GM19455 (cell line): ENCODE results near the gene ALCAM.
A peak's percentile ranks its signal among the peaks of the same experiment; 100 is the strongest.

Experiments used
- ATAC-seq: cut with Tn5 transposase; IDR thresholded peaks from one replicate; pipeline ENCODE4 v1.9.1; 2021; ENCODE audit not compliant: unreplicated experiment

Gene ALCAM

DNA sequence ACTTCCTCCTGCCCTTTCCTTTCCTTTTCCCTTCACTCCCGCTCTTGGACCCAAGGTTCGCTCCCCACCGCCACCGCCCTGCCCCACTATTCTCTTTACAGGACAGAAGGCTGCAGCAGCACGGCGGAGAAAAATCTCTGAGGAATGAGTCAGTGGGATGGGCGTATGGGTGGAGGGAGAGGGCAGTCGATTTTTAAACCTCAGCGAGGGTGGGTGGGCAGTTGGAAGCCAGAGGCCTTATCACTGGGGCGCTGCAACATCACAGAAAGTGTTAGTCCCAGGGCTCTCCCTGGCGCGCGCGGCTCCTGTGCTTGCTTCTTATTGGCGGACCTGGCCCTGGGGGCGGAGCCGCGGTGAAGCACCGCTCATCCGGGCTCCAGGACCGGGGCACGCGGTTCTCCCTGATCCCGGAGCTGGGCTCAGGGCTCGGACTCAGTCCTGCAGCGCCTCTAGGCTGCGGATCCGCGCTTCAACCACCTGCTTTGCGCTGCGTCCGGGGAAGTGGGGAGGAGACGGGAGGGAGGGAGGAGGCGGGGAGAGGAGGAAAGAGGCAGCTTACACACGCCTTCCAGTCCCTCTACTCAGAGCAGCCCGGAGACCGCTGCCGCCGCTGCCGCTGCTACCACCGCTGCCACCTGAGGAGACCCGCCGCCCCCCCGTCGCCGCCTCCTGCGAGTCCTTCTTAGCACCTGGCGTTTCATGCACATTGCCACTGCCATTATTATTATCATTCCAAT is at the start of gene ALCAM:
TSS of gene ALCAM (plus strand) at position 584 of the 737 bp plus-strand sequence.
- peak; percentile 52 for ATAC-seq

DNA sequence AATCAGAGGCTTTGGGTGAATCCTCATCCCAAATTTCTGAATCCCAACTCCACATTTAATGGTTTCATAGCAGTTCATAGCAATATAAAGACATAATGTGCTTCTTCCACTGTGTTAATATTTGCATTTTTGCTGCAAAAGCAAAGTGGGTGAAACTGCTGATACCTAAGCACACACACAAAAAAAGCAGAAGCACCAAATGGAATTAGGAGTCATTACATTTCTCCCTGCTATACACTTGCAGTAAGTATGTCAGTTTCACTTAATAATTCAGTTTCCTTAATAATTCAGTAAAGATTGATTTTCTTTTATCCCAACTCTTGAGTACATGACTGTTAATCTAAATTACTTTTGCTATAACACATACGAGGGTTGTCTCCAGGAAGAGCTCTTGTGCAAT is 48.9 kb upstream of the ALCAM start:
- ATAC-seq = no peak

DNA sequence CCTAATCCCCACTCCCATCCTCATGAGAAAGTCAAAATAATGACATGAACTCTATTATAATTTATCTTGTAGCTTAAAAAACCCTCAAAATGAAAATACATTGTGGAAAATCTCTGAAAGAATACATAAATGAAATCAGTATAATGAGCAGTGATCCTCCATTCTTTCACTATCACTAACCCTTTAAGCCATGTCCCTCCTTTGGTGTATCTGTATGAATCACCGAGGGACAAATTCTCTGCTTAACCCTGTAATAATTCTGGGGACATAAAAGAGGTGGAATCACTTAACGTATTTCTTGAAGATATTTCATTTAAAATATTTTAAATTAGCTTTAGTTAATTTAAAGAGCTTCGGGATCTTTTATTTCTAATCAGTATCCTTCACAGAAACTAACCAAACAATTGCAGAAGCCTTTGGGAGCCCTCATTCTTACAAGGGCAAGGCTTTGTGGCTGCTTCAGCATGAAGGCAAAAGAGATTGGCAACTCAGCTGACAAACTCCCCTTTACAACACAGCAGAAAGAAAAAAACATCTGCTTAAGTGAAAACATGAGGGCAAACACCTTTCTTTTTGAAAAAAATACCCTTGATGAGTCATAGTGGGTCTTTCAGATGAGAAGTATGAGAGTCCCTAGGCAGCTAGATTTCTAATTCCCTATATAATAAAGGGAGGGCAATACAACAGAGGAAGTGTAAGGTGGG is 44.0 kb upstream of the ALCAM start:
- peak; percentile 93 for ATAC-seq

DNA sequence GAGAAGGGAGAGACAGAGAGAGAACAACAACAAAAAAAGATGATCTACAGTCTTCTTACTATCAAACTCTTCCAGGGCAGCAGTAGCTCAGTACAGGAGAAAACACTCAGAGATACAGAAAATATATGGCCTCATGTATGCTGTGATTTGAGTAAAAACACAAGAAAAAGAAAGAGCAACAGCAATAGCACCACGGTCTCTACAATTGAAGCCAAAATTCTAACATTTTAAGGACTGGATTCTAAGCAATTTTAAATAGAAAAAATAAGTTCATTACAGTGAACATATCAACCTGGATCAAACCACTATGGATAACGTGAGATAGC is 43.5 kb upstream of the ALCAM start:
- peak; percentile 53 for ATAC-seq

DNA sequence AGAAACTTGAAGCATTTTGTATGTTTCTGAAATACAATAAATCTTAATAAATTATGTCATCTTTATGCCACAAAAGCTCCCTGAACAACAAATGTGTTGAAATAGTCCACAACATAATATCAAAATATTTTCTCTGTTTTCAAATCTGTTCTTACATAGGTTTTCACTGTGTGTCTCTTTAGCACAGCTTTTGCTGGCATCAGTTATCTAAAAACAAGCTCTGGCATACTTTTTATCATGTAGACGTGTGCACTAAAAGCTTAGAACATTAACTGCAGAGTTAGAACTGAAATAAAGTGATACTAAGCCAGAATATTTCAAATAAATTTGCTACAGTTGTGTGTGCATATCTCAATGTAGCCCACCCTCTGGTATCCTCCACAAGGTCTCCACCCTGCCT is 41.8 kb upstream of the ALCAM start:
- ATAC-seq = no peak

DNA sequence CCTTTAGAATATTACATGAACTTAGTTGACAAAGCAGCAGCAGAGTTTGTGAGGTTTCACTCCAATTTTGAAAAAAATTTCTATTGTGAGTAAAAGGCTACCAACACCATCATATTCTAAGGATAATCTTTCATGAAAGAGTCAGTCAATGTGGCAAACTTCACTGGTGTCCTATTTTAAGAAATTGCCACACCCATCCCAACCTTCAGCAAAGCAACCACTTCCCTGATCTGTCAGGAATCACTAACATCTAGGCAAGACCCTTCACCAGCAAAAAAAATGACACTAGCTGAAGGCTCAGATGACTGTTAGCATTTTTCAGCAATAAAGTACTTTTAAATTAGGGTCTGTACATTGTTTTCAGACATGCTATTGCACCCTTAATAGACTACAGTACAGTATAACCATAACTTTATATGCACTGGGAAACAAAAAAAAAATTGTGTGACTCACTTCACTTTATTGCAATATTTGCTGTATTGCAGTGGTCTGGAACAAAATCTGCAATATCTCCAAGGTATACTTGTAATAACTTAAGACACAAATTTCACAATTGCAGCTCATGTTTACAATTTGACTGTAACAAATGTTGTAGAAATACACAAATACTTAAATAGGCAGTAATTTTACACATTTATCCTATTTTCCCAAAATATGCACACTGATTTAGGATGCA is 38.9 kb upstream of the ALCAM start:
- no peak for ATAC-seq

DNA sequence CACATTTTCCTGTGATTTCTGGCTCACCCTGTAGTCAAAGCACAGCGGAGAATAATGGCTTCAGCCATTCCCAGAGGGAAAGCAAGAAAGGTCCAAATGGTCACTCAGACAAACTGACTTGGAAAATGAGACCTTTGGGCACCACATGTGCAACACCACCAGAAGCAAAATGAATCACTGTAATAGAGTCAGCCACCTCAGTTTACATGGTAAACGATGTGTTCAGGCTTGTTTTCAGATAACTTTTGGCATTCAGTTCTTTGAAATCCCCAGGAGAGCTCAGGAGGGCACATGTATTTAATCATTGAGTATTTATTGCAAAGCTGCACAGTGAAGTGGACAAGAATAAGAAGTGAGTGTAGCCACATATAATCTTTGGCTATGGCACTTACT is 38.4 kb upstream of the ALCAM start:
- ATAC-seq = no peak

DNA sequence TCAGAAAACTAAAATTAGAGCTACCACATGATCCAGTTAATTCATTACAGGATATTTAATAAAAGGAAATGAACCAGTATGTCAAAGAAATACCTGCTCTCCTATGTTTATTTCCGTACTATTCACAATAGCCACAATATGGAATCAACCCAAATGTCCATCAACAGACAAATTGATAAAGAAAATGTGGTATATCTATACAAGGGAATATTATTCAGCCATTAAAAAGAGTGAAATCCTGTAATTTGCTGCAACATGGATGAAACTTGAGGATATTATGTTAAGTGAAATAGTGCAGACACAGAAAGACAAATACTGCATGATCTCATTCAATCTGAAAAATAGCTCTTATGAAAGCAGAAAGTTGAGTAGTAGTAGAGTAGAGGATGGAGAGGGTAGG is 33.7 kb upstream of the ALCAM start:
- ATAC-seq = no peak

DNA sequence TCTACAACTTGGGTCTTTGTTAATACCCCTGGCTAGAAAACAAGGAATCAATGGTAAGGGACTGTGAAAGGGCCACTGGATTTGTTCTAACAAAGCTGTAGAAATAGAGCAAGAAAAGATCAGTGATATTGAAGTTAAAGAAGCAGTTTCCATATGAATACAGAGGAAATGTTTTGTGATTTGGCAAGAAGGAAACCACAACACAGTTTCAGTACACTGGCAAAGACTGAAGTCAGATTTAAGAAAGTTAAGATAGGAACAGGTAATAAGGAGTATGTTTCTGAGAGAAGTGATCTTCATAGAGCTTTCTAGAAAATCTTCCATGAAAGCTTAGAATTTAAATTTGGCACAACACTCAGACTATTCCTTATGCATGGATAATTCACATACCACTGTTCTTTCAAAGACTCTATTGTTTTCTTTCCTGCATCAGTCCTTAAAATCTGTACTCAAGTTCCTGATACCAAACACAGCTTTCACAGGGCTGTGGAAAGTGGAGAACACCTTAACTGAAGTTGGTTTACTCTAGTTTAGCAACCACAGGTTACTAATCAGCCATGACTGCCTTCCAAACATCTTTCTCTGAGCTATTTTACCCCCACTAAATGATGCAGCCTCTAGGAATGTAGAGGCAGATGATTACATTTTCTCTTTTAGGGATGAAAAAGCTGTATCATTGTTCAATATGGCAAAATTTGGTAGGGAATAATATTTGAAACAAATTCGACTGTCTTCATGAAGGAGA is 32.4 kb upstream of the ALCAM start:
- no peak for ATAC-seq

DNA sequence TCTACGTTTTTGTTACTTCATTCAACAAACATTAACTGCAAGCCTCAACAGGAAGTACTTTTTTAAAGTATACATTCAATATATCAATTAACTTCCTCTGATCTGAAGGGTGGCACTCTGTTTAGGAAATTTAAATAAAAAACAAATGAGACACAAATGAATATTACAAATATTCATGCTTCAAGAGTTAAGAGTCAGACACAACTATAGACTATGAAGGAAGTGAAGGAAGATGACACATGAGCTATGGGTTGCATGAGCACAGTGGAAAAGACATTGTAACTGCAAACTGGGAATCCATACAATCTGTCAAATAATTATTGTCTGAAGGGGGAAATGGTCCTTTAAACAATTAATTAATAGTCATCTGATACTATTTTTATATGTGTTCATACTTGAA is 26.8 kb upstream of the ALCAM start:
- no peak for ATAC-seq

DNA sequence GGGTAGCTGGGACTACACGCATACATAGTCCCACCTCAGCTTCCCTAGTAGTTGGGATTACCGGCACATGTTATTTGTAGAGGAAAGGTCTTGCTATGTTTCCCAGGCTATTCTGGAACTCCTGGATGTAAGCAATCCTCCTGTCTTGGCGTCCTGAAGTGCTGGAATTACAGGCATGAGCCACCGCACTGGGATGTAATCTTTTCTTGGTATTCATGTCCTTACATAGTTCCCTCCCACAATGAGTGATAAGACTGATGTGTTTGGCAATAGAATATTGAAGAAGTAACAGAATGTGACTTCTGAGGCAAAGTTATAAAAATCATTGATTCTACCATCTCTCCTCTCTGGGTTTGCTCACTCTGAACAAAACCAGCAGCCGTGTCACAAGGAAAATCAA is 22.7 kb upstream of the ALCAM start:
- no peak for ATAC-seq

DNA sequence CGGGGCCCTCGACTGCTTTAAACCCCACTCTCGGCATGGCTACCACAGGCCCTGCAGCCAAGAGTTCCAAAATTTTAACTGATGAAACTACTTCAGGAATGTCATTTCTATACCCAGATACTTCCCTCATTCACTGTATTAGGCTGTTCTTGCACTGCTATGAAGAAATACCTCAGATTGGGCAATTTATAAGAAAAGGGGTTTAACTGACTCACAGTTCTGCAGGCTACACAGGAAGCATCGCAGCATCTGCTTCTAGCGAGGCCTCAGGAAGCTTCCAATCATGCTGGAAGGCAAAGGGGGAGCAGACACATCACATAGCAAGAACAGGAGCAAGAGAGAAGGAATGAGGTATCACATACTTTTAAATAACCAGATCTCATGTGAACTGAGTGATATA is 21.6 kb upstream of the ALCAM start:
- ATAC-seq = no peak

DNA sequence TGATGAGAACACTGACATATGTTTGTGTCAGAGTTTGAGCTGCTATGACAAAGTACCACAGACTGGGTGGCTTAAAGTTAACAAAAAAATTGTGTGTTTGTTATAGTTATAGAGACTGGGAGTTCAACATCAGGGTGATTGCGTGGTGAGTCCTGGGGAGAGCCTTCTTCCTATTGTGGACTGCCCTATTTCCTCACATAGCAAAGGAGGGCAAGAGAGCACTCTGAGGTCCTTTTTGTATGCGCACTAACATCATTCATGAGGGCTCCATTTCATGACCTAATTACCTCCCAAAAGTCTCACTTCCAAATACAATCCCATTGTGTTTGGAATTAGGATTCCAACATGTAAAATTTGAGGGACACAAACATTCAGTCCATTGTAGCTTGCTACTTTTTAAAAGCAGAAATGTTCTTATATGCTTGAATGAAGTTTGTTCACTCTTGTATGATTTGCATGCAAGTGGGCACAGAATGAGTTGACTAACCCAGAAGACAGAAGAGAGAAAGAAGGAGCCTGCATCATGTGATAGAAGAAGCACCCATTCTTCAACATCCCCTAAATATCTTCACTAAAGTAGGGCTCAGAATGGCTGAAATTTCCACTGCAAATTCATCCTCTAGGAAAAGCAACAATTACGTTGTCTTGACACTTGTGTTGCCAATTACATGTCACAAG is 18.9 kb upstream of the ALCAM start:
- ATAC-seq = no peak

DNA sequence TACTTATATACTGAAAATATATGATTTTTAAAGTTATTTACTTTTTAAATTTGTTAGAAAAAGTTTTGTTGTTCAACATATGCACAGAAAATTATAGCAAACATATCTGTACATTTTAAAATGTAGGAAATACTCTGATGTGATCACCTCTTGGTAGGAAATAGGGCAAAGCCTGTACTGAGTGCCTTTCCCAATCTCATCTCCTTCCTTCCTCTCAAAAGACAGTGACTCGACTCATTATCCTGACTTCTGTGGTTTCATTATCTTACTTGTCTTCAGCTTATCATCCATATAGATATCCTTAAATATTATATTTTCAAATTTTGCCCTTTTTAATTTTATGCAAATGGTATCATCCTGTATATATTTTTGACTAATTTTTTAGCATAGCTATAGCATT is 18.4 kb upstream of the ALCAM start:
- ATAC-seq = no peak

DNA sequence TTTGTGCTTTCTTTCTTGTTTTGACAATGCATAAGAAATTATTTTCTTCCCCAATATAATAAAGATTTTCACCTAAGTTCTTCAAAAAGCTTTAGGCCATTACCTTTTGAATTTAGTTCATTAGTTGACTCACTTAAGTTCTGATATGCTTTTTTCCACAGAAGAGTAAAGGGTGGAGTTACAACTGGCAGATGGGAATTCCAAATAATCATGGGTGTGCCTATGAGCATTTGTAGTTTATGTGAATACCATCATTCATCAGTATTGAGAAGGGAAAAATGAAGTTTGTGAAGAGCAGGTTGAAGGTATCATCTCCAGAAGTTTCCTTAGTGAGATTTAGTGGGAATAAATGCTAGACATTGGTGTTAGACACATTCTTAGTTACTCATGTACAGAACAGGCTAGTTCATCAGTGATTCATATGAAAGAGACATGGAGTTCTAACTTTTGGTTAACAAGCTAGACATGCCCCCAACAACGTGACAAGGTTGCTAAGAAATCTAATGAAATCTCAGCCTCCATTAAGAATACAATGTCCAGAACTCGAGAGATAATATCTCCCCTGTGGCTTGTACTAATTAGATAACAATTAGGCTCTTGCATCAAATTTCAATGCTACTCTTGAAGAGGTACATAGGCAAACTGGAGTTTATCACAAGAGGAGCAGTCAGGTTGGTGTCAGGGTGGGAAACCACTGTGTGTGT is 16.9 kb upstream of the ALCAM start:
- no peak for ATAC-seq

DNA sequence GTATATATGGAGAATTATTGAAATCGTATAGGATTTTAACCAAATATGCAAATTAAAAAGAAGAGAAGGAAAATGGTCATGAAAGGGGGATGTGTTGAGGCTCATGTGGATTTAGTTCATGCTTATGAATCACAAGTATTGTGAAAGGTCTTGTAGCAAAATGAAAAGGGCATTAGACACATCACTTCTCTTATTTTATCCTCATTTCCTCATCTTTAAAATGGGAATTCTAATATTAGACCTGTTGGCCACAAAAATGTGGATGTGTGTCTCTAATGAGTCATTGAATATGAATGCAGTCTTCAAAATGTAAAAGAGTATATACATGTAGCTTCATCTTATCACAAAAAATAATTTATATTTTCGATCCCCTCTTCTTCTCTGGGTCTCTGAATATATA is 14.9 kb upstream of the ALCAM start:
- no peak for ATAC-seq

DNA sequence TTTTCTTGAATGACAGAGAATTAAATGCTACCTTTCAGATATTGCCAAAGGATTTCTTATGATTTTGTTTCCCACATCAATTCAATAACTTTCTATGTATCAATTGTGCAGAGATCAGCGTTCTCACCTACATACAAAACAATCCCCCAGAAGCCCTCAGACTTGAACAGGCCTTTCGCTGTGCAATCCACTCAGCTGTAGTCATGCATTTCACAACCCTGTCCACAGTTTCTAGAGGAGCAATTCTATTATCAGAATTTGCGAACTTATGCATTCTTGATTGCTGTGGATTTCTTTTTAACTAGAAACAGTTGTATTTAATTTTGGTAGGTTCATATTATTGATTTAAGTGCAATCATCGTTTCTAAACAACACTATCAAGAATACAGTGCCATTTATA is 13.7 kb upstream of the ALCAM start:
- ATAC-seq = no peak

DNA sequence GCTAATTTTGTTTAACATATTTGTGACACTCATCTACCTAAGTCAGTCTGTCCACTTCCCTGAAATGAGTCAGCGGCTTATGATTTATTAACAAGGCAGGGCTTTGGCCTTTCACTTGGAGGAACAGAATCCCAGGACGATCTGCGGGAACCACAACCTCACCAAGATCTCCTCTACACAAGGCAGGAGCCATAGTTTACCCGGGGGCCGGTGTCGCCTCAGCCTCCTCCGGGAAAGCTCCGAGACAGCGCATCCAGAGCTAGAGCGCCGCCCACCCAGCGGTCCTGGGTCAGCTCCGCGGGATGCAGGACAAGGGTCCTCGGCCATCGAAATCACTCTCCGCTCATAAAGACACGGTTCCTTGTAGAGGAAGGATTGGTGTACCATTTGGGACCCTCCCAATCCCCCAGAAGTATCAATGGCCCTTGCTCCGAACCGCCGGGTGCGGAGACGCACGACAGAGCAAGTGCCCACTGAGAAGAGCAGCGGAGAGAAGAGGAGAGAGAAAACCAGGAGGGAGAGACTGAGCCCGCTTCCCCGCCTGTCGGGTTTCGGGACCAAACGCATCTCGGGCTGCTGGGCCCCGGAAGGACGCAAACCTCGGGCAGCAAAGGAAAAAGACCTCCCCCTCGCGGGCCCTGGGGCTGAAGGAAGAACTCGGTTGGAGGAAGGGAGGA is 13.1 kb upstream of the ALCAM start:
- no peak for ATAC-seq

DNA sequence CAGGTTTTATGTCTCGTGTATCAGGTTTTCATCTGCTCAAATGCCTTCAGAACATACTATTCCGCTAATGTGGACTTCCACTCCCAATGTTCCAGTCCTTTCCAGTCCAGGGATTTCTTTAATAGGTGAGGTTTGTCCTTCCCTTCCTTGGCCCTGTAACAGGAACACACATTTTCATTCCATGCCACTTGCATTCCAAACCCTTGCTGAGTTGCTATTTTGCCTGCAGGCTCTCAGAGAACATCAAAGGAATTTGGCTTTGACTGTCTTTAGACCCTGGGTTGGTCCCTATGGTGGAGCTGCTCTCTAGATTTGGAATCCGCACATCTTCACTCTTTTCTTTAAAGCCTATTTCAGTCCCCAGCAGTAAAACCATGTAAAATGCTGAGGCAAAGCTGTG is 12.3 kb upstream of the ALCAM start:
- ATAC-seq = no peak
